Esophagus squamous epithelium (tissue), 5 donors: ENCODE measurements around the gene ITSN1. TPM values are rescaled to one million over a fixed set of nuclear protein-coding genes. Genes with fewer than 3 reads are reported as not detected.

Source experiments
- DNase-seq: peaks from one replicate; lab custom pipeline; 2025; lab: John Stamatoyannopoulos, UW
- H3K27ac ChIP-seq, 4 donors: fragments of 200-600 bp; sonication (generic); one replicate each; pipeline ENCODE4 v1.5.1; 2016 to 2019; ENCODE audit warnings: mild to moderate bottlenecking in 1 of 4
- H3K27me3 ChIP-seq, 4 donors: fragments of 200-600 bp; sonication (generic); 1 replicate in 3 of 4; 2 replicates in 1 of 4; pipeline versions ENCODE4 v1.5.1 to v1.6.0; 2017 to 2021; ENCODE audit warnings: antibody characterized with exemption in 1 of 4
- H3K36me3 ChIP-seq, 3 donors: fragments of 200-600 bp; sonication (generic); one replicate each; pipeline ENCODE4 v1.5.1; 2016 to 2019
- H3K4me1 ChIP-seq, 3 donors: fragments of 200-600 bp; sonication (generic); one replicate each; pipeline ENCODE4 v1.5.1; 2017 to 2019
- H3K4me3 ChIP-seq, 4 donors: fragments of 200-600 bp; sonication (generic); 1 replicate in 3 of 4; 2 replicates in 1 of 4; pipeline ENCODE4 v1.5.1; 2016 to 2019; ENCODE audit warnings: mild to moderate bottlenecking in 2 of 4, moderate library complexity in 1 of 4
- H3K9me3 ChIP-seq, 3 donors: fragments of 200-600 bp; sonication (generic); one replicate each; pipeline ENCODE4 v1.5.1; 2016 to 2019
- CTCF ChIP-seq, 6 experiments: fragments of 450-650 bp in 4 of 6; fragments of 200-600 bp in 2 of 6; sonication (generic) in 2 of 6; IDR thresholded peaks; one replicate each; pipeline ENCODE4 v1.5.1; 2016 to 2019; ENCODE audit warnings: antibody characterized with exemption in 6 of 6, mild to moderate bottlenecking in 4 of 6, moderate library complexity in 4 of 6
- POLR2A ChIP-seq, 4 donors: fragments of 450-650 bp; IDR thresholded peaks; one replicate each; pipeline ENCODE4 v1.6.1; 2017; ENCODE audit warnings: antibody characterized with exemption in 4 of 4, mild to moderate bottlenecking in 4 of 4, moderate library complexity in 3 of 4
- WGBS, 2 donors: methylation state at CpG; one replicate each; pipeline ENCODE4 v1.1.5; 2018; 5-methylcytosine and 5-hydroxymethylcytosine counted together
- intact Hi-C: fragments of 100-400 bp; cut with DNase I; formaldehyde crosslinking; loops from one replicate; pipeline ENCODE4 v1.15.0; 2022
- total RNA-seq, 4 donors: library from RNA; depleted of rRNA; stranded (reverse); fragments of >200 nt; gene quantifications; one replicate each; pipeline ENCODE4 v1.1.0, GENCODE V29; 2016
- donor health status: DM: yes; HTN: yes; CAD: no.

Gene ITSN1
- total RNA-seq, 4 donors from 2014 or later = 9.5 to 27.1 (median 11.6) TPM

GRCh38 chr21:33847588-33848248 is 205.4 kb downstream of the ITSN1 start:
- Histone ChIP-seq H3K4me3 (no peak overlapping the region), H3K27ac (no peak overlapping the region), H3K9me3 (no peaks in the 10 kb centered on the region), H3K4me1 (peaks cover 13 to 31% (median 18%) of the 10 kb centered on the region in 3 donors), H3K36me3 (no peaks in the 10 kb centered on the region), H3K27me3 (no peaks in the 10 kb centered on the region)
- WGBS, 2 donors = 85 to 87% methylated on average over 11 to 14 of the region's 19 CpGs
- TF ChIP-seq CTCF (IDR thresholded peaks at IDR 0.05) (no peak), POLR2A (IDR thresholded peaks at IDR 0.05) (no peak)
- intact Hi-C loops = no loop called here
- no peak for DNase-seq

GRCh38 chr21:33848249-33848953 is 206.1 kb downstream of the ITSN1 start:
- no peak for DNase-seq
- WGBS, 2 donors = 45 to 56% methylated on average over 13 to 17 of the region's 17 CpGs
- peaks cover 0 to 4% (median 0%) of the 10 kb centered on the region in 4 donors for H3K27me3 ChIP-seq
- intact Hi-C loops = no loop called here
- peaks cover 10 to 24% (median 12%) of the 10 kb centered on the region in 3 donors for H3K4me1 ChIP-seq
- H3K27ac ChIP-seq = no peak overlapping the region
- H3K36me3 ChIP-seq = no peaks in the 10 kb centered on the region
- no peak for TF ChIP-seq POLR2A (IDR thresholded peaks at IDR 0.05)
- no peak for TF ChIP-seq CTCF (IDR thresholded peaks at IDR 0.05)
- H3K4me3 ChIP-seq = no peak overlapping the region
- H3K9me3 ChIP-seq = no peaks in the 10 kb centered on the region

GRCh38 chr21:33849834-33850233 is 207.5 kb downstream of the ITSN1 start:
- H3K9me3 ChIP-seq = no peaks in the 10 kb centered on the region
- peaks cover 4 to 24% (median 8%) of the 10 kb centered on the region in 3 donors for H3K4me1 ChIP-seq
- intact Hi-C loops = no loop called here
- H3K36me3 ChIP-seq = no peaks in the 10 kb centered on the region
- no peak for DNase-seq
- H3K27me3 ChIP-seq = peaks cover 0 to 4% (median 0%) of the 10 kb centered on the region in 4 donors
- H3K27ac ChIP-seq = no peak overlapping the region
- TF ChIP-seq POLR2A (IDR thresholded peaks at IDR 0.05) (no peak), CTCF (IDR thresholded peaks at IDR 0.05) (no peak)
- H3K4me3 ChIP-seq = no peak overlapping the region

- TF ChIP-seq CTCF (IDR thresholded peaks at IDR 0.05) = no peak
- no peak for TF ChIP-seq POLR2A (IDR thresholded peaks at IDR 0.05)
- intact Hi-C loops = no loop called here
- Histone ChIP-seq H3K9me3 (no peaks in the 10 kb centered on the region), H3K4me3 (no peak overlapping the region), H3K36me3 (no peaks in the 10 kb centered on the region), H3K27ac (no peak overlapping the region), H3K4me1 (peaks cover 3 to 30% (median 12%) of the 10 kb centered on the region in 3 donors), H3K27me3 (peaks cover 0 to 4% (median 0%) of the 10 kb centered on the region in 4 donors)
- 93 to 100% methylated on average over 2 to 4 of the region's 11 CpGs for whole genome bisulfite sequencing, 2 donors
- no peak for DNase-seq
These were observed 208.1 kb downstream of the ITSN1 start for GRCh38 chr21:33850401-33850800.

GRCh38 chr21:33850985-33851384 is 208.7 kb downstream of the ITSN1 start:
- Histone ChIP-seq H3K27ac (no peak overlapping the region), H3K4me3 (no peak overlapping the region), H3K4me1 (peaks cover 3 to 30% (median 12%) of the 10 kb centered on the region in 3 donors), H3K27me3 (peaks cover 0 to 4% (median 0%) of the 10 kb centered on the region in 4 donors), H3K36me3 (no peaks in the 10 kb centered on the region), H3K9me3 (no peaks in the 10 kb centered on the region)
- TF ChIP-seq CTCF (IDR thresholded peaks at IDR 0.05) = no peak
- TF ChIP-seq POLR2A (IDR thresholded peaks at IDR 0.05) = no peak
- intact Hi-C loops = no loop called here
- DNase-seq = no peak
- 82 to 83% methylated on average over 9 of the region's 9 CpGs for WGBS, 2 donors
